C4-2B (cell line): ENCODE measurements around the gene ARHGAP22.

Experiments
- H3K27ac ChIP-seq: fragments of 450-650 bp; 2 replicates; pipeline ENCODE4 v1.5.1; 2017
- ZFX ChIP-seq: fragments of 450-650 bp; IDR thresholded peaks from 2 replicates; pipeline ENCODE4 v1.6.1; 2017
- TF ChIP-seq, protein P1 (sequence below): fragments of 450-650 bp; conservative IDR thresholded peaks from 2 replicates; pipeline ENCODE4 v1.5.1; 2017; ENCODE audit warnings: mild to moderate bottlenecking

ARHGAP22 gene

GRCh38 chr10:48543182-48543844 is 61.6 kb downstream of the ARHGAP22 start:
- TF ChIP-seq, protein P1, sequence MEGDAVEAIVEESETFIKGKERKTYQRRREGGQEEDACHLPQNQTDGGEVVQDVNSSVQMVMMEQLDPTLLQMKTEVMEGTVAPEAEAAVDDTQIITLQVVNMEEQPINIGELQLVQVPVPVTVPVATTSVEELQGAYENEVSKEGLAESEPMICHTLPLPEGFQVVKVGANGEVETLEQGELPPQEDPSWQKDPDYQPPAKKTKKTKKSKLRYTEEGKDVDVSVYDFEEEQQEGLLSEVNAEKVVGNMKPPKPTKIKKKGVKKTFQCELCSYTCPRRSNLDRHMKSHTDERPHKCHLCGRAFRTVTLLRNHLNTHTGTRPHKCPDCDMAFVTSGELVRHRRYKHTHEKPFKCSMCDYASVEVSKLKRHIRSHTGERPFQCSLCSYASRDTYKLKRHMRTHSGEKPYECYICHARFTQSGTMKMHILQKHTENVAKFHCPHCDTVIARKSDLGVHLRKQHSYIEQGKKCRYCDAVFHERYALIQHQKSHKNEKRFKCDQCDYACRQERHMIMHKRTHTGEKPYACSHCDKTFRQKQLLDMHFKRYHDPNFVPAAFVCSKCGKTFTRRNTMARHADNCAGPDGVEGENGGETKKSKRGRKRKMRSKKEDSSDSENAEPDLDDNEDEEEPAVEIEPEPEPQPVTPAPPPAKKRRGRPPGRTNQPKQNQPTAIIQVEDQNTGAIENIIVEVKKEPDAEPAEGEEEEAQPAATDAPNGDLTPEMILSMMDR = no peak
- TF ChIP-seq ZFX = no peak

DNA sequence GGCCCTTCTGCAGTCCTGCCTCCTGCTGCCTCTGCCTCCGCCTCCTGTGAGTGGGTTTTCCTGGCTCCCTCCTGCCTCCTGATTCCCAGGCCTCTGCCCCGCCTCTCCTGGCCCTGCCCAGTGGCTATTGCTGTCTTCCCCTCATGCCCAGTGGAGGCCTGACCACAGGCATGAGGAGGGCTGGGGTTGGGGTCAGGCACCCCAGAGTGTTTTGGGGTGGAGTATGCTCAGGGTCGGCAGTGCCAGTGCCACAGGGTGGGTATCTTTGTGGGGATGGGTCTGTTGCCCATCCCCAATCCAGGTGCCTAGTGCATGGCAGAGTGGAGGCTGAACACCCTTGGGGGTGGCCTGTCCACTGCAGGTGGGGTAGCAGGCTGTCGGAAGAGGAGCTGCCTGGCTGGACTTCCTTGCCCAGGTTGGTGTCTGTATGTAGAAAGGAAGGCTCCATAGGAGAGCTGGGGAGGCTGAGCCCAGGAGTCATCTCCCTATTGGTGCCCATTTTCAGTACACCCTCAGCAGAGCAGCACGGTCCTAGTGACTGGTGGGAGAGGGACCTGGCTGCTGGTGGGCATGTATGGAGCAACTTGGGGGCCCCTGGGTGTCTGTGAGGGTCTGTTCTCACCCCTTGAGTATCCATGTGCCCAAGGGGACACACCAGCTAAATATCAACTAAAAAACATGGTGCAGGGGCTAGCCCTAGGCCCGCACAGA is 62.2 kb downstream of the ARHGAP22 start:
- TF ChIP-seq, protein P1 = no peak
- no peak for TF ChIP-seq ZFX
- no peak overlapping the region for H3K27ac ChIP-seq

More at GRCh38 chr10:48543182-48543844, 61.6 kb downstream of the ARHGAP22 start:
- H3K27ac ChIP-seq = no peak overlapping the region

DNA sequence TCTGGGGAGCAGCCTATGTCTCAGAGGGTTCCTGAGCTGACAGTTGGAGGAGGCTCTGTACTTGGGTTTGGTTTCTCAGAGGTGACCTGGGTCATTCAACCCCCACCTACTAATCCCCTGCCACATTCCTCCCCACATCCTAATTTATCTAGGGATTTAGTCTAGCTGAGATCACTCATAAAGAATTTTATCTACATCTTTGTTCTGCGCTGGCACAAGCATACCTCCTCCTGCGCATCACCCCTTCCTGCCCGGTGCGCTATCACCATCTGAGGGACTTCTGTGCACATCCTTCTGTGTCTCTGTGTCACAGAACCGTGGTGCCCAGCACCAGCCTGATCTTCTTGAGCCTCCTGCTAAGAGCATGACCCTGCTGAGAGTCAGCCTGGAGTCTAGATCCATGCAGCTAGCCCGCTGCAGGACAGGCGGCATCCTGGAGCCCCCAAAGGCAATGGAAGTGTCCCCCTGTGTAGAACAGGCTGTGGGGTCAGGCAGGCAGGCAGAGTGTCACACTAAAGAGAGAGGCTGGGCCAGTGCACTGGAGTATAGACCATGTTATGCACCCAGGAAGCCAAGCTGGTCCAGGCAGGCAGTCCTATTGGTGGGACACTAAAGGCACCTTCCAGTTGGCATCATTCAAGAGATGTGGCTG is 63.6 kb downstream of the ARHGAP22 start:
- TF ChIP-seq ZFX = no peak
- TF ChIP-seq, protein P1 = no peak

DNA sequence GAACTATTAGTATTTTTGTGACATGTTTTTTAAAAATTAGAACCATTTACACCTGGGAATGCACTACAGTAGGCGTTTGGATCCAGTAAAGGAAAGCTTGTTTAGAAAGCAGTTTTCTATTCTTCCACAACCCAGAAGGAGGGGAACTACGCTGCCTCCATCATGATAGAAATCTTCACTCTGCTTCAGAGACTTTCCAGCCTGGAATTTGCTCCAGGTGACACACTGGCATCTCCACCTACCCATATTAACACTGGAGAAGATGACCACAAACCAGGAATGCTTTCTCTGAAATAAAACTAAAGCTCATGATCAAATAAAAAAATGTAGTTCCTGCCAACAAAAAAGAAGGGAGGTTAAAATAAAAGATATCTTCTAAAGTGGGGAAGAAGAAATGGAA is 66.3 kb downstream of the ARHGAP22 start:
- H3K27ac ChIP-seq = no peak overlapping the region
- no peak for TF ChIP-seq ZFX
- TF ChIP-seq, protein P1 = no peak

More for the DNA sequence above, 63.6 kb downstream of the ARHGAP22 start:
- H3K27ac ChIP-seq = no peak overlapping the region

DNA sequence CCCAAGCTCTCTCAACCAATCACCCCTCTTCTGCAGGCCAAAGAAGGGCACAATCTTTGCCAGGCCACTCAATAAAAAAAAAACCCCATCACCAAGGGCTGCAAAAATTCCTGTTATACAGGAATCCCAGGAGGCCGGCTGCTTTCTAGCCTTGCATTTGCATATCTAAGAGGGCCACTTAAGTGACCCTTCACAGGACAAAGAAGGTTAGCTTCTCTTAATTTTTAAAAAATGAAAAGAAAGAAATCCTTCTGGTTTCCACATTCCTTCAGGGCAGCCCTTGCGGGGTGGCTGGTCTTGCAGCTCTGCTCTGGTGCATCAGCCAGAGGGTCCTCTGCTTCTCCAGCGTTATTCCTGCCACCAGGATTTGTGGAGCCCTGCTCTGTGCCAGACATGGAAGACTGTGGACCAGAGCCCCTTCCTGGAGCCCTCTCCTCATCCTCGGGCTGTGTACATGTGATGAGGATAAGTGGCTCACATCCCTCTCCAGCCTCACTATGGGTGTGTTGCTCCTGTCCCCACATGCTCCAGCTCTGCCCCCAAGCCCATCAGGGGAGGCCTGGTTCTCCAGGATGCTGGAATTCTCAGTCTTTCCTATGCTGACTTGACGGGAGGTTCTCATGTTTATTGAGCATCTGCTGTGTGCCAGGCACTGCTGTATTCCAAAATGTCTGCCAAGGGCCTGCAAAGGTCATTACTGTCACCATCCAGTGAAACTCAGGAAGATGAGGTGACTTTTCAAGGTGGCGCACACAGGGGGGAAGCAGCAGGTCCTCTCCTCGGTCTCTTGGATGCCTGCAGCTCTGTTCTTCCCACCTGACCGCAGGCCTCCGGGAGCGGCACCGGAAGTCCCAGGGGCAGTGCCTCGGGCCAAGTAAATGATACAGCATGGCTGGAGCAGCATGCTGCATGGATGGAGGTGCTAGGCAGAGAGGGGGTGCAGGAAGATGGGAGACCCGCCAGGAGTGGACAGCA is 67.7 kb downstream of the ARHGAP22 start:
- no peak overlapping the region for H3K27ac ChIP-seq
- TF ChIP-seq, protein P1 = no peak
- TF ChIP-seq ZFX = no peak

DNA sequence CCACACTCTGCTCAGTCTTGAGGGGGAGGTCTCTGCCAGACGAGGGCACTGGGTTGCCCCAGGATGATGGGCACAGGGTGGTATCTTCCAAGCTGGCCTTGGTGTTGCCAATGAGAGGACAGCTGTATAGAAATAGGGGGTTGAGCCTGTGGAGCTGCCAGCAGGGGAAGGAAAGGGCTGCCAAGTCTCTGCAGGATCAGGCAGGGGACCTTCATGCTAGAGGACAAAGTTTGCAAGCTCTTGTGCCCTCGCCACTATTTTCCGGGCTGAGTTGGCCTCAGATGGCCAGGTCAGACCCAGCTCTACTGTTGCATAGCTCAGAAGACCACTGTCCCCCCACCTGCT is 68.7 kb downstream of the ARHGAP22 start:
- H3K27ac ChIP-seq = no peak overlapping the region
- TF ChIP-seq ZFX = no peak
- TF ChIP-seq, protein P1 = no peak
